ENCODE measurements around the gene ANO1.

ANO1 gene

GRCh38 chr11:70078095-70078780 lies at the start of gene ANO1:
ANO1 (plus strand) TSS chr11:70078317; CDS start chr11:70078607, 290 bp downstream.
- no peak within 1 kb of the TSS for H3K4me3 ChIP-seq (ENCODE audit: low read length)
- no peak for TF ChIP-seq CTCF (conservative IDR thresholded peaks at IDR 0.05; ENCODE audit: low read length)
- no peak for DNase-seq (ENCODE audit: low read depth)

GRCh38 chr11:70029115-70029860 lies 48.8 kb upstream of the ANO1 start:
- TF ChIP-seq CTCF (conservative IDR thresholded peaks at IDR 0.05; ENCODE audit: low read length), result no peak
- no peak for DNase-seq (ENCODE audit: low read depth)
- no peak overlapping the region for H3K4me3 ChIP-seq (ENCODE audit: low read length)

GRCh38 chr11:70029861-70030380 lies 48.2 kb upstream of the ANO1 start:
- H3K4me3 ChIP-seq (ENCODE audit: low read length), result no peak overlapping the region
- no peak for DNase-seq (ENCODE audit: low read depth)
- TF ChIP-seq CTCF (conservative IDR thresholded peaks at IDR 0.05; ENCODE audit: low read length), result no peak

- TF ChIP-seq CTCF (conservative IDR thresholded peaks at IDR 0.05; ENCODE audit: low read length), result no peak
- no peak overlapping the region for H3K4me3 ChIP-seq (ENCODE audit: low read length)
- no peak for DNase-seq (ENCODE audit: low read depth)
These were observed 47.7 kb upstream of the ANO1 start for GRCh38 chr11:70030412-70030811.

- TF ChIP-seq CTCF (conservative IDR thresholded peaks at IDR 0.05; ENCODE audit: low read length), result no peak
- H3K4me3 ChIP-seq (ENCODE audit: low read length), result no peak overlapping the region
- DNase-seq (ENCODE audit: low read depth), result no peak
These were observed 46.3 kb upstream of the ANO1 start for GRCh38 chr11:70031631-70032469.

- TF ChIP-seq CTCF (conservative IDR thresholded peaks at IDR 0.05; ENCODE audit: low read length), result no peak
- DNase-seq (ENCODE audit: low read depth), result no peak
- no peak overlapping the region for H3K4me3 ChIP-seq (ENCODE audit: low read length)
These were observed 45.7 kb upstream of the ANO1 start for GRCh38 chr11:70032470-70032795.
